GM18868 (cell line): ENCODE data around the gene CDKN2B-AS1.
A peak's percentile ranks its signal among the peaks of the same experiment; 100 is the strongest.

ENCODE experiments used
- ATAC-seq: cut with Tn5 transposase; IDR thresholded peaks from one replicate; pipeline ENCODE4 v1.9.1; 2021; ENCODE audit warnings: mild to moderate bottlenecking, moderate library complexity; ENCODE audit not compliant: unreplicated experiment

Gene CDKN2B-AS1

DNA sequence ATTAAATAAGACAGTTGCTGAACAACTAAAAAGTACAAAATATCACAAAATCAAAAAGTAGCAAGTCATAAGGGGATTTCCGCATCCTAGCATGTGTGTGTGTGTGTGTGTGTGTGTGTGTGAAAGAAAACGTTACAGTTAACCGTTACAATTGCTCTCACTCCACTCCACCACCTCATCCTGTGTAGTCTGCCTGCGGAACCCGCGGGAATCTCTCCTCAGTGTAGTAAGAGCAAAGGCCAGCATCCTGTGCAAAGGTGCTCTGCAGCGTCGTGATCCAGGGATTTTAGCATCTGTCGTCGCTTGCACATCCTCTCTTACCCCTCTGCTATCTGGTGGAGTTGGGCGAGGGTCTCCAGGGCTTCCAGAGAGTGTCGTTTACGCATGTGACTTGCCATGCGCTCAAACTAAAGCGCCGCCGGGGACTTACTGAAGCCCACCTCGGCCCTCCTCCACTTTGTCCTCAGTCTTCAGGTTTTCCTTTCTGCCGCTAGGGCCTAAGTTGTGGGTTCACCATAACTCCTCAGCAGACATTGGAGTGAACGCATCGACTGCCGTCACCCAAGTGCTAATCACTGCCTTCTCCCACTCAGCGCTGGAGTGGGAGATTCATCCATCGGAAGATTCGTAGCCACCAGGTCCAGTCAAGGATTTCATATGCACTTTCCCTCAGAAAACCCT lies 10.6 kb downstream of the CDKN2B-AS1 start:
- ATAC-seq, result no peak

DNA sequence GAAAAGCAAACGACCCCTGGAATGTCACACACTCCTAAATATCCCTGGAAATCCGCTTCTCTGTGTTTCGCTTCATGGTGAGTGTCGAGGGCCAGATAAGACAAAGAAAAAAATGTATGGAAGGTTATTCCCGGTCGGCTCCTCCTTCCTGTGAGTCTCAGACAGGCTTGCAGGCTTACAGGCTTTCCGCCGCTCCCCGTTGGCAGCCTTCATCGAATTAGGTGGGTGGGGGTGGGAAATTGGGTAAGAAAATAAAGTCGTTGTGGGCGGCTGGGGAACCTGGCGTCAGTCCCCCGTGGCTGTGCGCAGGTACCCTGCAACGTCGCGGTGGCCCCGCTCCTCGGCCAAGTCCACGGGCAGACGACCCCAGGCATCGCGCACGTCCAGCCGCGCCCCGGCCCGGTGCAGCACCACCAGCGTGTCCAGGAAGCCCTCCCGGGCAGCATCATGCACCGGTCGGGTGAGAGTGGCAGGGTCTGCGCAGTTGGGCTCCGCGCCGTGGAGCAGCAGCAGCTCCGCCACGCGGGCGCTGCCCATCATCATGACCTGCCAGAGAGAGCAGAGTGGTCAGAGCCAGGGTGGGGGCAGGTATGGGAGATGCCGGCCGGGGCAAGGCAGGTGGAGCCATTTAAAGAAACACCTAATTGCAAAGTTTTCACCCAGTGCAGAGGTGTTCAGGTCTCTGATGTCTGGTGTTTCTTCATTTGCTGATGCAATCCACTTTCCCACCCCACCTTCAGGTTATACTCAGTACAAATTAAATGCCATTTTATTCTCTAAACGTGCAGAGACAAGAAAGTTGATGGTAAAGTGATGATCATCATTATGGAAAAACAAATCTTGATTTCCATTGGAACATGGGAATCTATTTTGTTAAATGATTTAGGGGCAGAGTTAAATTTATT lies 11.4 kb downstream of the CDKN2B-AS1 start:
- no peak for ATAC-seq

DNA sequence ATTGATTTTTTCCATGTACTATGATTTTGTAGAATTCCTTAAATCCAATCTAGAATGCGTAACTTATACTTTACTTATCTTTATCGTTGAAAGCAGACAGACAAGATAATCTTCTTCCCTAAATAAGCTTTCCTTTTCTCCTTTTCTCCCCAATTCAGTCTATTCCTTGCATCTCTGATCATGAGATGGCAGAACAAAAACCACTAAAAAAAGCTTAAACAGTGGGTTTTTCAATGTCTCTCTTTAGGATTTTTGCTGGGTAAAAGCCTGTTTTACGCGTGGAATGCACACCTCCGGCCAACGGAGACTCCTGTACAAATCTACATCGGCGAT lies 13.8 kb downstream of the CDKN2B-AS1 start:
- no peak for ATAC-seq

- peak; percentile 90 for ATAC-seq
Measured at GRCh38 chr9:22008717-22009505, 14.3 kb downstream of the CDKN2B-AS1 start, which contains the start of gene CDKN2B. TSS of gene CDKN2B (minus strand) at chr9:22009305. CDS start at chr9:22008953, 352 bp downstream.

DNA sequence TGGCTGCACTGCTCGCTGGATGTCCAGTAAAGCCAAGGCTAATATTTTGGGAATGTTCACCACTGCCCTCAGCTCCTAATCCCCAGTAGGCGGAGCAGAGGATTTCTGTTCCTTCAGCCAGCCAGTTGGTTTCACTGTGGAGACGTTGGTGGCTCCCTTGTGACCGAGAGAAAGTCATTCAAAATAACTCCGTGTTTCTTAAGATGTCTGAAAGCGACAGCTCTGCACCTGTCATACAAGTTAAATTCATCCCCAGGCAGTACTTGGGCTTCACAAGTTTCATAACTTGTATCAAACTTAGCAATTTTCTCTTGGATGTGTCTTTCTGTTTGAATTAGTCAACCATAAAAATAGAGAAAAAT lies 14.9 kb downstream of the CDKN2B-AS1 start:
- peak; percentile 50 for ATAC-seq

GRCh38 chr9:22010866-22011625 lies 16.5 kb downstream of the CDKN2B-AS1 start:
- no peak for ATAC-seq

DNA sequence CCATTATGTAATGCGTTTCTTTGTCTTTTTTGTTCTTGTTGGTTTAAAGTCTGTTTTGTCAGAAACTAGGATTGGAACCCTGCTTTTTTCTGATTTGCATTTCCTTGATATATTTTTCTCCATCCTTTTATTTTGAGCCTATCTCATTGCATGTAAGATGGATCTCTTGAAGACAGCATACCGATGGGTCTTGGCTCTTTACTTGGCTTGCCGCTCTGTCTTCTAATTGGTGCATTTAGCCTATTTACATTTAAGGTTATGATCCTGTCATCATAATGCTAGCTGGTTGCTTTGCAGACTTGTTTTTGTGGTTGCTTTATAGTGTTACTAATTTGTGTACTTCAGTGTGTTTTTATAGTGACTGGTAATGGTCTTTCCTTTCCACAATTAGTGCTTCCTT lies 27.8 kb downstream of the CDKN2B-AS1 start:
- ATAC-seq, result no peak

- no peak for ATAC-seq
Measured at GRCh38 chr9:22026696-22027095, 32.1 kb downstream of the CDKN2B-AS1 start.

- no peak for ATAC-seq
Measured at GRCh38 chr9:22028394-22028793, 33.8 kb downstream of the CDKN2B-AS1 start.

DNA sequence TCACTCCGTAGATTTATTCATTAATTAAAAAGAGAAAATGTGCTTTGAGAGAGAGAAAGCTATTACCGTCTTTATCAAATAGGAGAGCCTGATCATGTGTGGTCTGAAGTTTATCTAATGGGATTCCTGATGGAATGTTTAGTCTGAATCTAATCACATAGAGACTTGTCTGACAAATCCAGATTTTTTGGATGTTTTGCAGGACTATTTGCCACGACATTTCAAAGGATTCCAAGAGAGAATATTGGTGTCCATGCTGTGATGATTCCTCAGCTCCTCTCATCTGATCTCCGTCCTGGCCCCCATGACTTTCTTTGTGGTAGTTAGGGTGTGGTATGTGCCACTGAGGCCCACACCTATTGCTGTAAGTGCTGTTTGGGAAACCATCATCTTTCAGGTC lies 34.6 kb downstream of the CDKN2B-AS1 start:
- ATAC-seq, result no peak

DNA sequence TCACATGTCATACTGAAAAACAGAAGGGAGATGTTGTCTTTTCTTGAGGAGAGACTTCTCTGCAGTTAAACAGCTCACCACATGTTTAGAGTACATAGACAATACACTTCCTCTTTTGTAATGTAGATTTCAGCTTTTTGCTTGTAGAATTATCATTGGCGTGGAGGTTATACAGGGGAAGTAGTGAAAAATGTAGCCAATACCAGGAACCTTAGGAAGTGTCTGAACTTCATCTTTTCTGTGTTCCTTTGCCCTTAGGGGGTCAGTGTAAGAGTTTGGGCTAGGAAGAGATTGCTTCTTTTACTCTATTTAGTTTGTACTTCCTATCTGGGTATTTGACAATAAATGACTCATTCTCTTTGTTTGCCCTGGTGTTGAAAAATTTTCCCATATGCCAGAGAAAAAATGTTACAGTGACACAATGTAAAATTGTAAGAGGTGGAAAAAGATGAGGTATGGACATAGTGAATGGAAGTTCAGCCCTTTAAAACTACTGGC lies 35.6 kb downstream of the CDKN2B-AS1 start:
- peak; percentile 87 for ATAC-seq

GRCh38 chr9:22031655-22032411 lies 37.2 kb downstream of the CDKN2B-AS1 start:
- no peak for ATAC-seq

- ATAC-seq, result no peak
Measured at GRCh38 chr9:22033012-22033630, 38.5 kb downstream of the CDKN2B-AS1 start.

DNA sequence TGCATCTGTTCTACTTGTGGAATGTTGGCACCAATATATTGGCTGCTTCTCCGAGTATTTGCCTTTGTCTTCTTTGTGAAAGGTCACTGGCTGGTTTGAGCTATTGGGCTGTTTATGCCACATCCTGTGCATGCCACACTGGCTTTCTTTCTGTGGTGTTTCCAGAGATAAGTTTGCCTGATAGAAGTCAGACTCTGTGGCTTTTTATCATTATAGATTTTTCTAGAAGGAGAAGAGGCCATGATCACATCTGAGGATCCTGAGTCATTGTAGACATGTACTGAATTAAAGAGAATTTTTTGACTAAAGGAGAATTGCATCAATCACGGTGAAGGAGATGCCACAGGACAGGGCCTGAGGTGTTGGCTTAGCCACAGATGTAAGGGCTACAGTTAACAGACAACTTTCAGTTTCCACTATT lies 41.0 kb downstream of the CDKN2B-AS1 start:
- no peak for ATAC-seq

DNA sequence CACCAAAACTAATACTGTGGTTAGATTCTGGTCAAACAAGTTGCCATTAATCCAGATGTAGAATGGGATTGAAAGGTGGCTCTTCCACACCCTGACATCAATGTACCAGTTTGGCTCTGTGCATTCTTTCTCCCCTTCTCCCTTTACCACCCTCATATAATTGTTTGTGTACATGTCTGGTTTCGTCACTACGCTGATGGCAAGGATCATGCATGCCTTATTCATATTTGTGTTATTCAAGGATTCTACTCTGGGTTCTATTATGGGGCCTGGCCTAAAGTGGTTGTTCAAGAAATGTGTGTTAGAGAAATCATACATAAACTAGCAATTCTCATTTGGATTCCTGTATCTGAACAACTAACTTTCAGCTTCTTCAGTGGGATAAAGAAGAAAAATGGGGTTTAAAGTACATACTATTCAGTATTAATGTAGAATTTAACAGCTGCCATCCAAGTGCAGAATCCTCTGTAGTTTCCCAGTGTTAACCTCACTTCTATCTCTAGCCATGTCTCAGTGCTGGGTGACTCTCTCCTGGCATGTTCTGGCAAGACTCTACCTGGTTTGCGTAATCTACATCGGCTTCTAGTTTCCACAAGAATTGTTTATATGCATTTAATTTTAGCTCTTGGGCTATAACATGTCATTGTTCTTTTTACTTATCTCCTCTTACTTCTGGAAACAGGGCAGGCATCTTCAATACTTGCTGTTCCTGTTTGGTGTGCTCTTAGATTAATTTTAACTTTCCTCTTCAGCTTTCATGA lies 42.5 kb downstream of the CDKN2B-AS1 start:
- ATAC-seq, result no peak

GRCh38 chr9:22037954-22038690 lies 43.5 kb downstream of the CDKN2B-AS1 start:
- ATAC-seq, result peak; percentile 65

DNA sequence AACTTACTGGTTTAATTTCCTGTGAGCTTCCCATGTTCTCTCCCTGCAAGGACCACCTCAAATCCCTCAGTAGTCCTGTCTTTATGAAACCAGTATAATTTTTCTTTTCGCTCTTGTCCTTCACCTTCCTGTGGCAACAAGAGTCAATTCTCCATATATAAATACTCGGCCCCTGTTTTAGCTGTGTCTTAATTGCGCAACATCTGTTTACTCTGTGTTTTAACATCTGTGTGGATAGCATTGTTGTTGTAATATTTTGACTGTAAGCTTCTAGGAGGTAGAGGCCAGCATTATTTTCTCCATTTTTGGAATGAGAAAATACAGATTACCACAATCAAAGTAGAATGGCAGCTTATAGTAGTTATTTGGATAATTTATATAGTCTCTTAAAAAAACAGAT lies 44.7 kb downstream of the CDKN2B-AS1 start:
- ATAC-seq, result no peak

GRCh38 chr9:22040760-22041159 lies 46.2 kb downstream of the CDKN2B-AS1 start:
- no peak for ATAC-seq
